ENCODE measurements around the gene THSD4.

Gene THSD4

DNA sequence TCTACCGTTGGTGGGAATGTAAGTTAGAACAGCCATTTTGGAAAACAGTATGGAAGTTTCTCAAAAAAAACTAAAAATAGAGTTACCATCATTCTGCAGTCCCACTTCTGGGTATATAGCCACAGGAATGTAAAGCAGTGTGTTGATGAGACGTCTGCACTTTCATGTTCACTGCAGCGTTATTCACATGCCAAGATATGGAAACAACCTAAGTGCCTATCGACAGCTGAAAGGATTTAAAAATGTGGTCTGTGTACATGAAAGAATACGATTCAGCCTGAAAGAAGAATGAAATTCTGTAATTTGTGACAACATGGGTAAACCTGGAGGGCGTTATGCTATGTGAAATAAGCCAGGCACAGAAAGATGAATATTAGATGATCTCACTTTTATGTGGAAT, 157.7 kb downstream of the THSD4 start:
- no peak for DNase-seq (ENCODE audit: low spot score in 2 of 2)
- H3K36me3 ChIP-seq (replicated peaks): no peaks in the 10 kb centered on the region
- in situ Hi-C loops (cut with MboI; ENCODE audit: low sequenced_read_pairs): no loop called here
- no peak overlapping the region for H3K4me3 ChIP-seq
- H3K27me3 ChIP-seq (ENCODE audit: low read depth): no peaks in the 10 kb centered on the region
- no peaks in the 10 kb centered on the region for H3K4me1 ChIP-seq
- H3K9me3 ChIP-seq: no peaks in the 10 kb centered on the region

DNA sequence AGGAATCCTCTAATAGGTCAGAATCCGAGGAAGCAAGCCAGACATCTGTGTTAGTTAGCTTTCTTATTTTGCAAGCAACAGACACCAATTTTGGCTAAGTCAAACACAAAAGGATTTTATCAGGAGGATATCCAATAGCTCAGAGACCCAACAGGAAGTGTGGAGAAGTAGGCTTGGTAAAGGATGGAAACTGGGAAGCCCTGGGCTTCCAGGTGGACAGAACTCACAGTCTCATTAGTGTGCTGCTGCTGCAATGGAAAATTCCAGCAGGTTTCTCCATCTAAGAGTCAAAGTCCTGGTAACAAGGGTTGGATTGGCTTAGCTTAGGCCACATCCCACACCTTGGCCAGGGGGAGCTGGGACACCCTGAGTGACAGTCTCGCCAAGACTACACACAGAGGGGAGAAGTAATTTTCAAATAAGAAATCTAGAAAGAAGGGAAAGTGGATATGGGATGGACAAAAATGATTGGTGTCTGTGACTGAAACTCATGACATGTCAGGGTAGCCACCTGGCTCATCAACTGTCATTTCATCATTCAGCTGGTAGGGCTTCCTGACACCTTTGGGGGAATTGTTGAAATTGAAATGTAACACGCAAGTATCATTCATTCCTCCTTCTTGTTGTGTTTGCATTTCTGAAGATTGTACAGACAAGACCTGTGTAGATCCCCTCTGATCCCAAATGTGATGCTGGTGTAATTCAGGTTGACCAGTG, 158.6 kb downstream of the THSD4 start:
- Histone ChIP-seq H3K4me1 (no peaks in the 10 kb centered on the region; the same call in 1 of the 2 replicates), H3K4me3 (no peak overlapping the region), H3K27me3 (ENCODE audit: low read depth) (no peaks in the 10 kb centered on the region), H3K36me3 (replicated peaks) (no peaks in the 10 kb centered on the region), H3K9me3 (no peaks in the 10 kb centered on the region)
- in situ Hi-C loops (cut with MboI; ENCODE audit: low sequenced_read_pairs): no loop called here
- no peak for DNase-seq (ENCODE audit: low spot score in 2 of 2)

DNA sequence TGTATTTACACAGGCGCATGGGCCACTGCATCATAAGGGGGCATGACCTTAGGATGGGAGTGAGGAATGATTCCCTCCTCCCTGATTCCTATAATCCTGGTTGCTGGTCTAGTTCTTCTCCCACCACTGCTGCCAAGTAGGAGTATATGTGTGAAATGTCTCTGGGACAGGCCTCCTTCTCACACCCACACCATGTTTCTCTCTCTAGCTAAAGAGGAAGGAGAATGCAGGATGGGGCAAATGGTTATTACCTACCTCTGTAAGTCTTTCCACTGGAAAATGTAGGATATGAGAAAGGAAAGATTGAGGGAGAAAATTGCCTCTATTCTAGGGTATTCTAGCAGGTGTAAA, 159.2 kb downstream of the THSD4 start:
- Histone ChIP-seq H3K27me3 (ENCODE audit: low read depth) (no peaks in the 10 kb centered on the region), H3K9me3 (no peaks in the 10 kb centered on the region), H3K4me1 (peaks cover 3% of the 10 kb centered on the region; the same call in 1 of the 2 replicates), H3K36me3 (replicated peaks) (no peaks in the 10 kb centered on the region), H3K4me3 (no peak overlapping the region)
- DNase-seq (ENCODE audit: low spot score in 2 of 2): no peak
- in situ Hi-C loops (cut with MboI; ENCODE audit: low sequenced_read_pairs): no loop called here

DNA sequence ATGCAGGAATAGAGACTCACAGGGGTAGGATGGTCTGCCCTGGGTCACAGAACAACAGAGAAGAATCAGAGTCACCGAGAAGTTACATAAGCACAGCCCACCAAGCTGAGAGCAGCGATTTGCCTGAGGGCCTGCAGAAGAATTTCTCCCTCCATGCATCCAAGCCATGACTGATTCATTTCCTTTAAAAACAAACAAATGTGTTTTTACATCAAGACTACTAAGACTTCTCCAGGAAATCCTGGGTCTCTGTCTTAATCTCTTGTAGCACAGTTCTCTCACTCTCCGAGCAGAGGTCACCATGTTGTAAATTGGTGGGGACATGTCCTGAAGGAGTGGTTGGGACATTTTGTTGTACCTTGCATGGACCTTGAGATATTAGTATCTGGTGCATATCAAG, 159.8 kb downstream of the THSD4 start:
- H3K36me3 ChIP-seq (replicated peaks): no peaks in the 10 kb centered on the region
- peaks cover 3% of the 10 kb centered on the region; the same call in 1 of the 2 replicates for H3K4me1 ChIP-seq
- H3K27me3 ChIP-seq (ENCODE audit: low read depth): no peaks in the 10 kb centered on the region
- in situ Hi-C loops (cut with MboI; ENCODE audit: low sequenced_read_pairs): no loop called here
- H3K9me3 ChIP-seq: no peaks in the 10 kb centered on the region
- H3K4me3 ChIP-seq: no peak overlapping the region
- no peak for DNase-seq (ENCODE audit: low spot score in 2 of 2)

DNA sequence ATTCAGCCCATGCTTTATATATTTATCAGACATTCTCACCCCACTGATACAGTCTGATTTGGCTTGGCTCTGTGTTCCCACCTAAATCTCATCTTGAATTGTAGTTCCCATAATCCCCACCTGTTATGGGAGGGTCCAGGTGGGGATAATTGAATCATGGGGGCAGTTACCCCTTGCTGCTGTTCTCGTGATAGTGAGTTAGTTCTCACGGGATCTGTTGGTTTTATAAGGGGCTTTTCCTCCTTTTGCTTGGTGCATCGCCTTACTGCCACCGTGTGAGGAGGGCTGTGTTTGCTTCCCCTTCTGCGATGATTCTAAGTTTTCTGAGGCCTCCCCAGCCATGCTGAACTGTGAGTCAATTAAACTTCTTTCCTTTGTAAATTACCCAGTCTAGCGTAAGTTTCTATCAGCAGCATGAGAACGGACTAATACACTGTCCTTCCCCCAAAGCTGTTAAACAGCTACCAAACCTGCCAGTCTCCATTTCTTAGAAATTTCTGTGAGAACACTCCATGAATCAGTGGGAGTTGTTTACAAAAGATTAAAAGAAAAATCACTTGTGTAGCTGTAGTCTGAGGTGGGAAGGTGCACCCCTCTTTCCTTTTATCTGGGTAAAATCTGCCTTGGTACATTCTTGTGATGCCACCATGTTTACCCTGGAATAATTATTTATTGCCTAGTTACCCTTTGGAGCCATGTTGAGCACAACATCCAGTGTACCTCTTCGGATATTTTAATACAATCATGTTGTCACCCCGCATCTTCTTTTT, 160.5 kb downstream of the THSD4 start:
- DNase-seq (ENCODE audit: low spot score in 2 of 2): no peak
- no peaks in the 10 kb centered on the region for H3K27me3 ChIP-seq (ENCODE audit: low read depth)
- in situ Hi-C loops (cut with MboI; ENCODE audit: low sequenced_read_pairs): no loop called here
- H3K9me3 ChIP-seq: no peaks in the 10 kb centered on the region
- no peak overlapping the region for H3K4me3 ChIP-seq
- peaks cover 3% of the 10 kb centered on the region; the same call in 1 of the 2 replicates for H3K4me1 ChIP-seq
- no peaks in the 10 kb centered on the region for H3K36me3 ChIP-seq (replicated peaks)

DNA sequence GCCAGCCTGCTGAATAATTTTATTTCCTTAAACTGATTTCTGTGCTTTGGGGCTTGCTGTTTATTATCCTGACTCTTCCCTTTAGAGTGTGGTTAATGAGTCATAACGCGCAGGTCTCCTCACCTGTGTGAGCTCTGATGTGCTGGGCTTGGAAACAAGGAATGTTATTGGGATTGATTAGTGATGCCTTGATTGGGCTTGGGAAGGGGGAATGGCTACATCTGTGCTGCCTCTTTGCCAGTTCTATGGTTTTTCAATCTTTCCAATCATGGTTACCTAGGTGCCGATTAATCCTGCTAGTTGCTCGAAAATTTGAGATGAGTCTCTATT, 161.0 kb downstream of the THSD4 start:
- in situ Hi-C loops (cut with MboI; ENCODE audit: low sequenced_read_pairs): no loop called here
- no peak for DNase-seq (ENCODE audit: low spot score in 2 of 2)
- no peaks in the 10 kb centered on the region for H3K27me3 ChIP-seq (ENCODE audit: low read depth)
- H3K4me3 ChIP-seq: no peak overlapping the region
- H3K36me3 ChIP-seq (replicated peaks): no peaks in the 10 kb centered on the region
- no peaks in the 10 kb centered on the region for H3K9me3 ChIP-seq
- H3K4me1 ChIP-seq: peaks cover 3% of the 10 kb centered on the region; the same call in 1 of the 2 replicates

DNA sequence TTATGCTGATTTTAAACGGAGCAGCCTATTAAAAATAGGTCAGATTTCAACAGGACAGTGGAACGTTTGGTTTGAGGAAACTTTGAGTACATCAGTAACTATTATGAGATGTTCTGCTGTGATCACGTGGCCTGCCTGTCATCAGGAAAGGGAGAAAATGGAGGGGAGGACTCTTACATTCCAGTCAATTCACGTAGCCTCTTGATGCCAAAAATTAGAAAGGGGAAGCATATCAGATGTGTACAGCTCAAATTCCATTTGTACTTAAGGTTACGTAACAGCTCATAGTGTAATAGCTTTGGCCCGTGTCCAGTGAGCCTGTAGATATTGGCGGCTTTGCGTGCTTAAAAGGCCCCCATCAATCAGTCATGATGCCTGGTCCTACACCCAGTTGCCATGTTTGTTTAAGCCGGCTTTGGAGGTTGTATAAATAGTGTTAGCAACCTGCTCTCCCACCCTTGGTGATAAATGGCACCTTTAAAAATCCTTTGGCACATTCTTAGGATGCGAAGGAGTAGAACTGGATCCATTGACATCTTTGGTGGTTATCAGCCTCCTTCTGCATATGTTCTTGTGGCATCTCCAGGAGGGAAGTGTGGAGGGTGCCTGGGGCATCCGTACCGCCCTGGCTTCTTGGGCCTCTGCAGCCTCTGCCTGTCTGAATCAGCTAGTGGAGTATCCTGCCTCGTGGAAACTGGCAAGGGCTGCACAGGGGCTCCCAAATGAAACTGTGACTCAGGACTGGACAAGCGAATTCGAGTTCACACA, 163.9 kb downstream of the THSD4 start:
- Histone ChIP-seq H3K27me3 (ENCODE audit: low read depth) (no peaks in the 10 kb centered on the region), H3K9me3 (no peaks in the 10 kb centered on the region), H3K4me3 (no peak overlapping the region), H3K36me3 (replicated peaks) (no peaks in the 10 kb centered on the region), H3K4me1 (peaks cover 3% of the 10 kb centered on the region; the same call in 1 of the 2 replicates)
- DNase-seq (ENCODE audit: low spot score in 2 of 2): peak; percentile 32 to 57
- in situ Hi-C loops (cut with MboI; ENCODE audit: low sequenced_read_pairs): no loop called here

DNA sequence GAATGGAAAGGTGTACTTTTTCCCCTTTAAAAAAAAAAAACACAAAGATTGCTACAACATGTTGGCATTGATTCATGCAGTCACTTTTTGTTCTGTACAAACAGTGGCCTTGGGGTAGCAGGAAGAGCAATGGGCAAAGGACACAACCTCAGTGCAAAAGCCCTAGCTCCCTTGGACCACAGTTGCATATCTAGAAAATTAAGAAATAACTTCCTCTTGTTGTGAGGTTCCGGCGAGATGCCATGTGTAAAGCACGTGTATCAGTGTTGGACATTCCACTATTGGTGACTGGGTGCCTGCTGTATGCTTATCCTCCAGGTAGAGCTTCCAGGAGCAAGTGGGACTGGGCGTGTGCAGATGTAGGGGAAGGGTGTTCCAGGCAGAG, 164.5 kb downstream of the THSD4 start:
- in situ Hi-C loops (cut with MboI; ENCODE audit: low sequenced_read_pairs): no loop called here
- Histone ChIP-seq H3K4me1 (peaks cover 3% of the 10 kb centered on the region; the same call in 1 of the 2 replicates), H3K36me3 (replicated peaks) (no peaks in the 10 kb centered on the region), H3K9me3 (no peaks in the 10 kb centered on the region), H3K4me3 (no peak overlapping the region), H3K27me3 (ENCODE audit: low read depth) (no peaks in the 10 kb centered on the region)
- DNase-seq (ENCODE audit: low spot score in 2 of 2): no peak

DNA sequence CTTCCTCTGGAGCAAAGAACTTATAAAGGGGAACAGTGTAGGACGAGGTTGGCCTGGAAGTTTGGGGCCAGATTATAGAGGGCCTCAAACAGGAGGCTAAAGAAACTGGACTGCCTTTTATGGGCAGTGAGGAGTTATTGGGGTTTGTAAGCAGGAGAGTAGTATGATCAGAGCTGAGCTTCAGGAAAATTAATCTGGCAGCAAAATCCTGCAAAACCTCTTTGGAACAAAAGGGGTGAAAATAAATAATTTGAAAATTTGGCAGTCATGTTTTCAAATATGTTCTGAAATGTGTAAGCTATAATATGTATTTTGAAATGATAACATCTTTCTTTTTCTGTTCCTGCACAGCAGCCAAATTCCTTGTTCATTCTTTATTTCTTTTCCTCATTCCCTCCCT, 164.9 kb downstream of the THSD4 start:
- in situ Hi-C loops (cut with MboI; ENCODE audit: low sequenced_read_pairs): no loop called here

DNA sequence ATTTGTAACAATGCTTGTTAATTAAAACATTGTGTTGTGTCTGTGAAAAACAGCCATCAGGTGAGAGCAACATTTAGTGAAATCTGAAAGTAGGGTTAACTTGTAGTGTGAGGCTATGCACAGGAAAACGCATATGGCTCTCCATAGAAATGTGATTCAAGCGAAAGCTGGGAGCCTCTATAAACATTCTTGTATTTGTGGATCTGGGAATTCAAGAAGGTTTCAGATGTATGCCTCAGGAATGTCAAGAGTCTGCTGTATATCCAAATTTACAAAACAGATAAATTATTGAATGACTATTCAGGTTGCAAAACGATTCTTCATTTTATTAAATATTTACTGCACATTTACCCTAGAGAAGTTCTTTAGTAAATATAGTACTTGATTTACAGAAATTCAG, 166.0 kb downstream of the THSD4 start:
- Histone ChIP-seq H3K4me1 (peaks cover 3% of the 10 kb centered on the region; the same call in 1 of the 2 replicates), H3K27me3 (ENCODE audit: low read depth) (no peaks in the 10 kb centered on the region), H3K9me3 (no peaks in the 10 kb centered on the region), H3K4me3 (no peak overlapping the region), H3K36me3 (replicated peaks) (no peaks in the 10 kb centered on the region)
- in situ Hi-C loops (cut with MboI; ENCODE audit: low sequenced_read_pairs): no loop called here
- DNase-seq (ENCODE audit: low spot score in 2 of 2): no peak

More for the DNA sequence above, 164.9 kb downstream of the THSD4 start:
- DNase-seq (ENCODE audit: low spot score in 2 of 2): no peak
- peaks cover 3% of the 10 kb centered on the region; the same call in 1 of the 2 replicates for H3K4me1 ChIP-seq
- H3K9me3 ChIP-seq: no peaks in the 10 kb centered on the region
- no peaks in the 10 kb centered on the region for H3K36me3 ChIP-seq (replicated peaks)
- H3K4me3 ChIP-seq: no peak overlapping the region
- no peaks in the 10 kb centered on the region for H3K27me3 ChIP-seq (ENCODE audit: low read depth)

DNA sequence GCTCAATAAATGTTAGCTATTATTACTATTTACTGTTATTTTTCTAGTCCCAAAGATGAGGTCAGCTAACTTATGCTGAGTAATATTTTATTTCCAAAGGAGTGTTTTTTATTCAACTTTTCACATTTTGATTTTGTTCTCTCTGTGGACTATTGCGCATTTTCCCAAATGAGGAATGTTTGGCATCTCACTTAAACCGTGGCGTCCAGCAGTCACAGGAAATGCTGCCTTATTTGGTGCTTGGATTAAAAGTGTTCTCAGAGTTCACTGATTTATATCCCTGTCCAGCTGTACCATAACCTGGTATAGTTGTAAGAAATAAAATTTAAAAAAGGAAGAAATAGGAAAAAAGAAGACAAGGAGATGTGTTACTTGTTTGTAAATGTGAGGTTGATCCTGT, 166.8 kb downstream of the THSD4 start:
- Histone ChIP-seq H3K27me3 (ENCODE audit: low read depth) (no peaks in the 10 kb centered on the region), H3K4me1 (peaks cover 3% of the 10 kb centered on the region; the same call in 1 of the 2 replicates)
- in situ Hi-C loops (cut with MboI; ENCODE audit: low sequenced_read_pairs): no loop called here

DNA sequence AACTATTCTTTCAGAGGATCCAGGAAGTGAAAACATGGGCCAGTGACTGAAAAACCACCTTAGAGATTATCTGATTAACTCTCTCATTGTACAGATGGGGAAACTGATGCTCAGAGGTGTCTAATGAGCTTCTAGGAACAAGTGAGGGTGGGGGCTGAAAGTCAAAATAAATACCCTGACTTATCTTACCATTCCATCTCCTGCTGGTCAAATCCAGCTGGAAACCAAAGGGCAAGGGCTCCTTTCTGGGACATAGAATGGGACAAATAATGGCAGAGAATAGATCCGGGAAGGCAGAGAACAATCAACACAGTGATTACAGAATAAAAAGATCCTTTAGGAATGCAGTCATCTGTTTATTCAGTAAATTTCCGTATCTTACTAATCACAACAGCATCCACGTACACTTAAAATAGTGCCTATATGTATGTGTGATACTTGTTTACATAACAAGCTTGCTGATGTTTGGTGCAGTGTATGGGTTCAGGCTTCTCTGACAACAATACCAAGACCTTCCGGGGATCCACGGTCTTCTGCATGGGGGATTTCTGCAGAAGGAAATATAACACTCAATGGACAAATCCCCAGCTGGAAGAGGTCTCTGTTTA, 173.2 kb downstream of the THSD4 start:
- Histone ChIP-seq H3K4me1 (no peaks in the 10 kb centered on the region), H3K9me3 (no peaks in the 10 kb centered on the region), H3K36me3 (replicated peaks) (no peaks in the 10 kb centered on the region), H3K4me3 (no peak overlapping the region), H3K27me3 (ENCODE audit: low read depth) (no peaks in the 10 kb centered on the region)
- no peak for DNase-seq (ENCODE audit: low spot score in 2 of 2)
- in situ Hi-C loops (cut with MboI; ENCODE audit: low sequenced_read_pairs): no loop called here

More for the DNA sequence above, 166.8 kb downstream of the THSD4 start:
- no peak for DNase-seq (ENCODE audit: low spot score in 2 of 2)
- H3K4me3 ChIP-seq: no peak overlapping the region
- no peaks in the 10 kb centered on the region for H3K9me3 ChIP-seq
- no peaks in the 10 kb centered on the region for H3K36me3 ChIP-seq (replicated peaks)

DNA sequence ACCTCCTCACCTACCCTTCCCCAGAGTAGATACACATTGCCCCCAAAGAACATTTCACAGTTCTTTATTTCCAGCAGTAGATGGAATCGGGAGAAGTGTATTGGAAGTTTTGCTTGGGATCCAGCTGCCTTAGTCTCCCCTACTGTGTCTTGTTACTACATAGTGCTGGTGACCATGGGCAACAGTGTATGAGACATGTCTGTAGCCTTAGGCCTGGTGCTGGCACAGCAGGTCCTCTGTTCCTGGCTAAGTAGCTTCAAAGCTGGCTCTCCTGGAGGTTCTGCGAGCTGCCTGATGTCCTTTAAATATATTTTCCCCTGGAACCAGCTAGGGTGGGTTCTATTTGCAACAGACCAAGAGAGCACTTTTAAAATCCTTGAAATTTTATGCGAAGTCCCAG, 174.7 kb downstream of the THSD4 start:
- H3K27me3 ChIP-seq (ENCODE audit: low read depth): no peaks in the 10 kb centered on the region
- no peak for DNase-seq (ENCODE audit: low spot score in 2 of 2)
- in situ Hi-C loops (cut with MboI; ENCODE audit: low sequenced_read_pairs): no loop called here
- no peaks in the 10 kb centered on the region for H3K4me1 ChIP-seq
- no peak overlapping the region for H3K4me3 ChIP-seq
- H3K36me3 ChIP-seq (replicated peaks): no peaks in the 10 kb centered on the region
- no peaks in the 10 kb centered on the region for H3K9me3 ChIP-seq

All from HAP-1 (cell line).